ENCODE data around the gene OR7G2. TPM values are rescaled to one million over a fixed set of nuclear protein-coding genes. Genes with fewer than 3 reads are reported as not detected.
"Not testable (repeated sequence)": the region's sequence is repeated elsewhere in the genome, so short reads cannot be mapped to it uniquely, and the experiment has no call there.

OR7G2 gene
- total RNA-seq, 1 experiment from 2014 or later = not detected

GRCh38 chr19:9054765-9055164 lies 52.5 kb downstream of the OR7G2 start:
- ATAC-seq = peak; percentile 84
- CTCF ChIA-PET = interaction anchor here (0.7 to 1.2 kb wide), 6 partner anchors 11 to 422 kb away, joined by 3 to 4 read pairs (median 3); partner anchors contain the start of gene ACTL9
- peaks cover 23% of the 10 kb centered on the region for H3K4me1 Mint-ChIP-seq
- TF ChIP-seq TCF7 (CRISPR knock-in tag; IDR thresholded peaks at IDR 0.05; ENCODE audit: low read depth) (no peak), HMGXB4 (CRISPR knock-in tag; IDR thresholded peaks at IDR 0.05) (no peak)
- H3K36me3 Mint-ChIP-seq = peaks cover 7% of the 10 kb centered on the region; the same call in 1 of the 2 replicates
- no peak overlapping the region for H3K4me3 Mint-ChIP-seq
- H3K9me3 Mint-ChIP-seq = peaks cover 12% of the 10 kb centered on the region
- H3K27ac Mint-ChIP-seq = no peak overlapping the region; the same call in 1 of the 2 replicates
- POLR2A ChIA-PET = interaction anchor here (0.6 kb wide), 2 partner anchors 15 to 24 kb away, joined by 3 to 6 read pairs; no protein-coding TSS in a partner anchor
- peaks cover 4% of the 10 kb centered on the region; the same call in 1 of the 2 replicates for H3K27me3 Mint-ChIP-seq (ENCODE audit: low read depth)
- DNase-seq (ENCODE audit: low spot score) = peak; percentile 19

GRCh38 chr19:9054207-9054606 lies 53.1 kb downstream of the OR7G2 start:
- Mint-ChIP-seq H3K27ac (peak overlapping the region; percentile 26; the same call in 1 of the 2 replicates), H3K36me3 (peaks cover 7% of the 10 kb centered on the region; the same call in 1 of the 2 replicates), H3K9me3 (peaks cover 12% of the 10 kb centered on the region), H3K4me1 (peaks cover 23% of the 10 kb centered on the region), H3K27me3 (ENCODE audit: low read depth) (peaks cover 4% of the 10 kb centered on the region; the same call in 1 of the 2 replicates), H3K4me3 (no peak overlapping the region)
- ATAC-seq (no peak), DNase-seq (ENCODE audit: low spot score) (no peak)
- TF ChIP-seq CREM (CRISPR knock-in tag; IDR thresholded peaks at IDR 0.05) = no peak
- TF ChIP-seq ZNF121 (CRISPR knock-in tag; IDR thresholded peaks at IDR 0.05) = peak; percentile 73; the same call in 1 of the 2 replicates
- POLR2A ChIA-PET = interaction anchor here (0.6 kb wide), 2 partner anchors 16 to 25 kb away, joined by 3 to 6 read pairs; no protein-coding TSS in a partner anchor
- CTCF ChIA-PET = interaction anchor here (0.7 to 1.1 kb wide), 2 partner anchors 356 to 439 kb away, joined by 3 read pairs; partner anchors contain the start of gene ACTL9

- Mint-ChIP-seq H3K4me1 (peaks cover 23% of the 10 kb centered on the region), H3K9me3 (peaks cover 12% of the 10 kb centered on the region)
- POLR2A ChIA-PET; H3K36me3 Mint-ChIP-seq; H3K4me3 Mint-ChIP-seq; H3K27ac Mint-ChIP-seq; H3K27me3 Mint-ChIP-seq (ENCODE audit: low read depth); DNase-seq (ENCODE audit: low spot score); ATAC-seq: not testable (repeated sequence)
- TF ChIP-seq NFYB (CRISPR knock-in tag; conservative IDR thresholded peaks at IDR 0.05; ENCODE audit: low read depth) = peak; percentile 65
- CTCF ChIA-PET = interaction anchor here (0.7 kb wide), 1 partner anchor 438 kb away, joined by 3 read pairs; no protein-coding TSS in a partner anchor
These were observed 53.6 kb downstream of the OR7G2 start for GRCh38 chr19:9053674-9054073.

- TF ChIP-seq ZNF396 (CRISPR knock-in tag; IDR thresholded peaks at IDR 0.05; ENCODE audit: borderline replicate concordance) = no peak
- no peak for TF ChIP-seq ATF1 (CRISPR knock-in tag; IDR thresholded peaks at IDR 0.05)
- no peak for TF ChIP-seq ZNF138 (CRISPR knock-in tag; conservative IDR thresholded peaks at IDR 0.05)
- no peak for TF ChIP-seq ZNF281 (CRISPR knock-in tag; IDR thresholded peaks at IDR 0.05)
- no peak for TF ChIP-seq ZNF416 (CRISPR knock-in tag; IDR thresholded peaks at IDR 0.05)
- TF ChIP-seq ATF6 (CRISPR knock-in tag; IDR thresholded peaks at IDR 0.05) = no peak
- no peak for TF ChIP-seq NFATC4 (CRISPR knock-in tag; IDR thresholded peaks at IDR 0.05)
- no peak for TF ChIP-seq E2F1 (CRISPR knock-in tag; IDR thresholded peaks at IDR 0.05)
- TF ChIP-seq SMAD4 (CRISPR knock-in tag; IDR thresholded peaks at IDR 0.05) = no peak
- no peak for TF ChIP-seq GABPB1 (CRISPR knock-in tag; IDR thresholded peaks at IDR 0.05)
- no peak for TF ChIP-seq CREM (CRISPR knock-in tag; IDR thresholded peaks at IDR 0.05)
- TF ChIP-seq PREB (CRISPR knock-in tag; IDR thresholded peaks at IDR 0.05; ENCODE audit: borderline replicate concordance) = no peak
- TF ChIP-seq GTF2I (CRISPR knock-in tag; conservative IDR thresholded peaks at IDR 0.05) = no peak
- no peak for TF ChIP-seq ESRRA (CRISPR knock-in tag; IDR thresholded peaks at IDR 0.05; ENCODE audit: borderline replicate concordance)
- TF ChIP-seq NR3C1 (CRISPR knock-in tag; conservative IDR thresholded peaks at IDR 0.05; ENCODE audit: low read depth) = no peak
- no peak for TF ChIP-seq SMAD3 (CRISPR knock-in tag; IDR thresholded peaks at IDR 0.05; ENCODE audit: borderline replicate concordance)
- Mint-ChIP-seq H3K9me3 (peaks cover 12% of the 10 kb centered on the region), H3K4me3 (no peak overlapping the region), H3K36me3 (peaks cover 7% of the 10 kb centered on the region; the same call in 1 of the 2 replicates), H3K4me1 (peaks cover 23% of the 10 kb centered on the region), H3K27ac (no peak overlapping the region), H3K27me3 (ENCODE audit: low read depth) (peaks cover 4% of the 10 kb centered on the region; the same call in 1 of the 2 replicates)
- CTCF ChIA-PET = interaction anchor here (1.2 to 1.4 kb wide), 2 partner anchors 17 to 398 kb away, joined by 3 to 7 read pairs; no protein-coding TSS in a partner anchor
- no peak for DNase-seq (ENCODE audit: low spot score)
- POLR2A ChIA-PET = no interaction called here
- ATAC-seq = no peak
These were observed 54.4 kb downstream of the OR7G2 start for GRCh38 chr19:9052894-9053293.
